Measurements from ENCODE around the gene HRCT1.
A peak's percentile ranks its signal among the peaks of the same experiment; 100 is the strongest.
"Not testable (repeated sequence)": the region's sequence is repeated elsewhere in the genome, so short reads cannot be mapped to it uniquely, and the experiment has no call there.

Gene HRCT1

GRCh38 chr9:35869621-35870216, 36.3 kb upstream of the HRCT1 start:
- no peak for DNase-seq (ENCODE audit: low spot score)
- no peak for TF ChIP-seq CTCF (IDR thresholded peaks at IDR 0.05; ENCODE audit: borderline replicate concordance, control extremely low read depth, extremely low read depth, insufficient read depth, missing control alignments)
- in situ Hi-C loops (cut with MboI; ENCODE audit: low sequenced_read_pairs, unreplicated experiment), result no loop called here

- DNase-seq (ENCODE audit: low spot score), result no peak
- in situ Hi-C loops (cut with MboI; ENCODE audit: low sequenced_read_pairs, unreplicated experiment), result no loop called here
- no peak for TF ChIP-seq CTCF (IDR thresholded peaks at IDR 0.05; ENCODE audit: borderline replicate concordance, control extremely low read depth, extremely low read depth, insufficient read depth, missing control alignments)
These were observed 35.6 kb upstream of the HRCT1 start, which contains the start of gene OR13J1 for GRCh38 chr9:35870351-35870923. Gene OR13J1, minus strand, starts transcription at chr9:35870401. Its CDS starts 0 bp downstream, at chr9:35870401.

- DNase-seq (ENCODE audit: low spot score), result no peak
- no peak for TF ChIP-seq CTCF (IDR thresholded peaks at IDR 0.05; ENCODE audit: borderline replicate concordance, control extremely low read depth, extremely low read depth, insufficient read depth, missing control alignments)
- in situ Hi-C loops (cut with MboI; ENCODE audit: low sequenced_read_pairs, unreplicated experiment), result no loop called here
These were observed 34.5 kb upstream of the HRCT1 start for GRCh38 chr9:35871545-35871944.

GRCh38 chr9:35872505-35872904, 33.5 kb upstream of the HRCT1 start:
- no peak for DNase-seq (ENCODE audit: low spot score)

GRCh38 chr9:35882263-35882848, 23.6 kb upstream of the HRCT1 start:
- peak; percentile 76 for DNase-seq (ENCODE audit: low spot score)
- TF ChIP-seq CTCF (IDR thresholded peaks at IDR 0.05; ENCODE audit: borderline replicate concordance, control extremely low read depth, extremely low read depth, insufficient read depth, missing control alignments), result peak; percentile 89
- in situ Hi-C loops (cut with MboI; ENCODE audit: low sequenced_read_pairs, unreplicated experiment), result loop anchor here (10.0 kb wide), 1 partner anchor 58 kb away; the partner anchor contains the start of genes FAM221B and TMEM8B

More at GRCh38 chr9:35872505-35872904, 33.5 kb upstream of the HRCT1 start:
- in situ Hi-C loops (cut with MboI; ENCODE audit: low sequenced_read_pairs, unreplicated experiment), result no loop called here
- TF ChIP-seq CTCF (IDR thresholded peaks at IDR 0.05; ENCODE audit: borderline replicate concordance, control extremely low read depth, extremely low read depth, insufficient read depth, missing control alignments), result no peak

- in situ Hi-C loops (cut with MboI; ENCODE audit: low sequenced_read_pairs, unreplicated experiment), result loop anchor here (10.0 kb wide), 1 partner anchor 58 kb away; the partner anchor contains the start of genes FAM221B and TMEM8B
- DNase-seq (ENCODE audit: low spot score), result no peak
- no peak for TF ChIP-seq CTCF (IDR thresholded peaks at IDR 0.05; ENCODE audit: borderline replicate concordance, control extremely low read depth, extremely low read depth, insufficient read depth, missing control alignments)
These were observed 23.0 kb upstream of the HRCT1 start for GRCh38 chr9:35882996-35883395.

GRCh38 chr9:35884908-35885307, 21.1 kb upstream of the HRCT1 start:
- DNase-seq (ENCODE audit: low spot score), result not testable (repeated sequence)
- in situ Hi-C loops (cut with MboI; ENCODE audit: low sequenced_read_pairs, unreplicated experiment), result loop anchor here (10.0 kb wide), 1 partner anchor 60 kb away; the partner anchor contains the start of genes FAM221B and TMEM8B
